ENCODE measurements around the gene PPM1L. TPM values are rescaled to one million over a fixed set of nuclear protein-coding genes. Genes with fewer than 3 reads are reported as not detected.

PPM1L gene
- total RNA-seq, 1 experiment from 2014 or later = 10.6 TPM

DNA sequence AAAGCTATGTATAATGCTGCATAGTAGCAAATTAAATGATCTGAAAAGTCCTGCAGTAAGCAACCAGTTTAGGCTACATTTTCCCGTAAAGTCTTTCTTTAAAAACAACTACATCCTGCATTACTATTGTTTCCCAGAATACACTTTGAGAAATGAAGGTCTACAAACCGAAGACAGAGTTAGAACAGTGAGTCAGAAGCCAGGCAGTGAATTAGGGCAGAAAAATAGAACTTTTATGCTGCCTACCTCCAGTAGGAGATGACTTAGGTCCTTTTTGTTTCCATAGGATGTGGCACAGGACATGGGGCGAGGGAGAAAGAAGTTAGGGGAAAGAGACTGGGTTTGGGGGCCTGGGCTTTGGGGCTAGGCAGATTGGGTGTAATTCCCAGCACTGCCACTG, 127.3 kb downstream of the PPM1L start:
- no peak for TF ChIP-seq EZH2 (IDR thresholded peaks at IDR 0.05; ENCODE audit: borderline replicate concordance, low read depth, low read length, poor library complexity, severe bottlenecking)
- intact Hi-C loops (cut with micrococcal nuclease; ENCODE audit: unreplicated experiment) = no loop called here
- CTCF ChIA-PET = no interaction called here
- peaks cover 19% of the 10 kb centered on the region for H3K4me1 ChIP-seq (ENCODE audit: insufficient read depth, low read length, poor library complexity, severe bottlenecking)
- BruUV-seq (replicated peaks) = no TSS peak
- H3K36me3 ChIP-seq (ENCODE audit: insufficient read depth, low read length, poor library complexity, severe bottlenecking) = no peaks in the 10 kb centered on the region
- no peak for DNase-seq (ENCODE audit: low spot score)
- POLR2A ChIA-PET (ENCODE audit: low non-redundant PET) = no interaction called here
- no peak overlapping the region for H3K27ac ChIP-seq (ENCODE audit: low read depth, low read length, poor library complexity, severe bottlenecking)
- H3K4me3 ChIP-seq (ENCODE audit: low read depth, low read length, poor library complexity, severe bottlenecking) = no peak overlapping the region
- H3K27me3 ChIP-seq (replicated peaks; ENCODE audit: insufficient read depth, low read depth, low read length, poor library complexity) = no peaks in the 10 kb centered on the region
- no peaks in the 10 kb centered on the region for H3K9me3 ChIP-seq (ENCODE audit: low read depth, low read length, poor library complexity, severe bottlenecking)

- peak; percentile 76 for DNase-seq (ENCODE audit: low spot score)
- ChIA-PET POLR2A (ENCODE audit: low non-redundant PET) (no interaction called here), CTCF (no interaction called here)
- BruUV-seq (replicated peaks) = no TSS peak
- Histone ChIP-seq H3K36me3 (ENCODE audit: insufficient read depth, low read length, poor library complexity, severe bottlenecking) (no peaks in the 10 kb centered on the region), H3K9me3 (ENCODE audit: low read depth, low read length, poor library complexity, severe bottlenecking) (no peaks in the 10 kb centered on the region), H3K27me3 (replicated peaks; ENCODE audit: insufficient read depth, low read depth, low read length, poor library complexity) (no peaks in the 10 kb centered on the region), H3K27ac (ENCODE audit: low read depth, low read length, poor library complexity, severe bottlenecking) (no peak overlapping the region), H3K4me3 (ENCODE audit: low read depth, low read length, poor library complexity, severe bottlenecking) (no peak overlapping the region), H3K4me1 (ENCODE audit: insufficient read depth, low read length, poor library complexity, severe bottlenecking) (peaks cover 19% of the 10 kb centered on the region)
- intact Hi-C loops (cut with micrococcal nuclease; ENCODE audit: unreplicated experiment) = no loop called here
- TF ChIP-seq, protein P1, sequence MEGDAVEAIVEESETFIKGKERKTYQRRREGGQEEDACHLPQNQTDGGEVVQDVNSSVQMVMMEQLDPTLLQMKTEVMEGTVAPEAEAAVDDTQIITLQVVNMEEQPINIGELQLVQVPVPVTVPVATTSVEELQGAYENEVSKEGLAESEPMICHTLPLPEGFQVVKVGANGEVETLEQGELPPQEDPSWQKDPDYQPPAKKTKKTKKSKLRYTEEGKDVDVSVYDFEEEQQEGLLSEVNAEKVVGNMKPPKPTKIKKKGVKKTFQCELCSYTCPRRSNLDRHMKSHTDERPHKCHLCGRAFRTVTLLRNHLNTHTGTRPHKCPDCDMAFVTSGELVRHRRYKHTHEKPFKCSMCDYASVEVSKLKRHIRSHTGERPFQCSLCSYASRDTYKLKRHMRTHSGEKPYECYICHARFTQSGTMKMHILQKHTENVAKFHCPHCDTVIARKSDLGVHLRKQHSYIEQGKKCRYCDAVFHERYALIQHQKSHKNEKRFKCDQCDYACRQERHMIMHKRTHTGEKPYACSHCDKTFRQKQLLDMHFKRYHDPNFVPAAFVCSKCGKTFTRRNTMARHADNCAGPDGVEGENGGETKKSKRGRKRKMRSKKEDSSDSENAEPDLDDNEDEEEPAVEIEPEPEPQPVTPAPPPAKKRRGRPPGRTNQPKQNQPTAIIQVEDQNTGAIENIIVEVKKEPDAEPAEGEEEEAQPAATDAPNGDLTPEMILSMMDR (conservative IDR thresholded peaks at IDR 0.05; ENCODE audit: low read depth, low read length) = no peak
- TF ChIP-seq EZH2 (IDR thresholded peaks at IDR 0.05; ENCODE audit: borderline replicate concordance, low read depth, low read length, poor library complexity, severe bottlenecking) = no peak
Observed at GRCh38 chr3:160885791-160886286, 129.8 kb downstream of the PPM1L start.

- DNase-seq (ENCODE audit: low spot score) = no peak
- H3K9me3 ChIP-seq (ENCODE audit: low read depth, low read length, poor library complexity, severe bottlenecking) = no peaks in the 10 kb centered on the region
- POLR2A ChIA-PET (ENCODE audit: low non-redundant PET) = no interaction called here
- H3K27me3 ChIP-seq (replicated peaks; ENCODE audit: insufficient read depth, low read depth, low read length, poor library complexity) = no peaks in the 10 kb centered on the region
- CTCF ChIA-PET = no interaction called here
- intact Hi-C loops (cut with micrococcal nuclease; ENCODE audit: unreplicated experiment) = no loop called here
- no peaks in the 10 kb centered on the region for H3K36me3 ChIP-seq (ENCODE audit: insufficient read depth, low read length, poor library complexity, severe bottlenecking)
- TF ChIP-seq, protein P1 (conservative IDR thresholded peaks at IDR 0.05; ENCODE audit: low read depth, low read length) = no peak
- TF ChIP-seq EZH2 (IDR thresholded peaks at IDR 0.05; ENCODE audit: borderline replicate concordance, low read depth, low read length, poor library complexity, severe bottlenecking) = no peak
- no peak overlapping the region for H3K4me3 ChIP-seq (ENCODE audit: low read depth, low read length, poor library complexity, severe bottlenecking)
- BruUV-seq (replicated peaks) = no TSS peak
- peaks cover 19% of the 10 kb centered on the region for H3K4me1 ChIP-seq (ENCODE audit: insufficient read depth, low read length, poor library complexity, severe bottlenecking)
- no peak overlapping the region for H3K27ac ChIP-seq (ENCODE audit: low read depth, low read length, poor library complexity, severe bottlenecking)
Observed at GRCh38 chr3:160886421-160886820, 130.4 kb downstream of the PPM1L start.

- CTCF ChIA-PET = no interaction called here
Observed at GRCh38 chr3:160893207-160893606, 137.2 kb downstream of the PPM1L start.

More at GRCh38 chr3:160893207-160893606, 137.2 kb downstream of the PPM1L start:
- no peak overlapping the region for H3K4me3 ChIP-seq (ENCODE audit: low read depth, low read length, poor library complexity, severe bottlenecking)
- intact Hi-C loops (cut with micrococcal nuclease; ENCODE audit: unreplicated experiment) = no loop called here
- no peaks in the 10 kb centered on the region for H3K36me3 ChIP-seq (ENCODE audit: insufficient read depth, low read length, poor library complexity, severe bottlenecking)
- BruUV-seq (replicated peaks) = no TSS peak
- H3K9me3 ChIP-seq (ENCODE audit: low read depth, low read length, poor library complexity, severe bottlenecking) = no peaks in the 10 kb centered on the region
- no peaks in the 10 kb centered on the region for H3K4me1 ChIP-seq (ENCODE audit: insufficient read depth, low read length, poor library complexity, severe bottlenecking)
- DNase-seq (ENCODE audit: low spot score) = no peak
- H3K27me3 ChIP-seq (replicated peaks; ENCODE audit: insufficient read depth, low read depth, low read length, poor library complexity) = no peaks in the 10 kb centered on the region
- POLR2A ChIA-PET (ENCODE audit: low non-redundant PET) = no interaction called here
- no peak overlapping the region for H3K27ac ChIP-seq (ENCODE audit: low read depth, low read length, poor library complexity, severe bottlenecking)
- no peak for TF ChIP-seq EZH2 (IDR thresholded peaks at IDR 0.05; ENCODE audit: borderline replicate concordance, low read depth, low read length, poor library complexity, severe bottlenecking)
- TF ChIP-seq, protein P1 (conservative IDR thresholded peaks at IDR 0.05; ENCODE audit: low read depth, low read length) = no peak
